T follicular helper cell (primary cell): ENCODE measurements around the gene KCNT1.

Source experiments
- DNase-seq: peaks from one replicate; pipeline ENCODE4 v3.0.0-alpha.2; 2020; ENCODE audit warnings: low read depth

The KCNT1 gene

GRCh38 chr9:135782946-135783345, 81.0 kb downstream of the KCNT1 start:
- no peak for DNase-seq

GRCh38 chr9:135783540-135784245, 81.7 kb downstream of the KCNT1 start:
- DNase-seq: no peak

GRCh38 chr9:135785013-135785575, 83.1 kb downstream of the KCNT1 start:
- DNase-seq: no peak

GRCh38 chr9:135786146-135786690, 84.2 kb downstream of the KCNT1 start:
- no peak for DNase-seq

- no peak for DNase-seq
These were observed 85.3 kb downstream of the KCNT1 start for GRCh38 chr9:135787317-135787716.

GRCh38 chr9:135787776-135788575, 86.0 kb downstream of the KCNT1 start:
- DNase-seq: no peak

- DNase-seq: no peak
These were observed 86.8 kb downstream of the KCNT1 start for GRCh38 chr9:135788576-135789300.

GRCh38 chr9:135789838-135790291, 87.9 kb downstream of the KCNT1 start:
- no peak for DNase-seq

- no peak for DNase-seq
These were observed 88.4 kb downstream of the KCNT1 start for GRCh38 chr9:135790356-135790755.

GRCh38 chr9:135790850-135791249, 88.9 kb downstream of the KCNT1 start:
- DNase-seq: no peak

- DNase-seq: no peak
These were observed 89.7 kb downstream of the KCNT1 start for GRCh38 chr9:135791431-135792267.

- no peak for DNase-seq
These were observed 90.5 kb downstream of the KCNT1 start for GRCh38 chr9:135792268-135793128.

- DNase-seq: no peak
These were observed 91.5 kb downstream of the KCNT1 start for GRCh38 chr9:135793221-135794056.

- no peak for DNase-seq
These were observed 92.0 kb downstream of the KCNT1 start for GRCh38 chr9:135794057-135794335.

- DNase-seq: no peak
These were observed 92.4 kb downstream of the KCNT1 start for GRCh38 chr9:135794361-135794885.

GRCh38 chr9:135795391-135795790, 93.4 kb downstream of the KCNT1 start:
- DNase-seq: no peak

- no peak for DNase-seq
These were observed 95.0 kb downstream of the KCNT1 start for GRCh38 chr9:135796784-135797485.

GRCh38 chr9:135797507-135798262, 95.7 kb downstream of the KCNT1 start:
- DNase-seq: no peak
